Mesendoderm (in vitro differentiated cells): ENCODE measurements around the gene GRIK2.

ENCODE experiments used
- DNase-seq: peaks from one replicate; pipeline ENCODE4 v3.0.0; 2013
- H2AK5ac ChIP-seq: 2 replicates; pipeline ENCODE4 v1.6.1; 2013; ENCODE audit warnings: low read length, inconsistent platforms
- H2BK120ac ChIP-seq: 2 replicates; pipeline ENCODE4 v1.6.1; 2013; ENCODE audit warnings: low read depth, mild to moderate bottlenecking, low read length, moderate library complexity, mixed read lengths
- H2BK15ac ChIP-seq: replicated peaks from 2 replicates; pipeline ENCODE4 v1.6.1; 2013; ENCODE audit warnings: low read depth, mild to moderate bottlenecking, moderate library complexity
- H2BK5ac ChIP-seq: 2 replicates; pipeline ENCODE4 v1.6.1; 2013; ENCODE audit warnings: low read length, inconsistent platforms
- H3K18ac ChIP-seq: 2 replicates; pipeline ENCODE4 v1.6.1; 2013; ENCODE audit warnings: mild to moderate bottlenecking, low read length, mixed read lengths
- H3K23ac ChIP-seq: one replicate; pipeline ENCODE4 v1.6.1; 2013; ENCODE audit warnings: low read length
- H3K27ac ChIP-seq: 2 replicates; pipeline ENCODE4 v1.5.1; 2013; ENCODE audit warnings: low read depth, mild to moderate bottlenecking, inconsistent platforms, low read length, moderate library complexity
- H3K27me3 ChIP-seq: 2 replicates; pipeline ENCODE4 v1.6.1; 2013; ENCODE audit warnings: low read length, control low read depth, mild to moderate bottlenecking, inconsistent platforms; ENCODE audit not compliant: insufficient read depth, poor library complexity
- H3K36me3 ChIP-seq: 2 replicates; pipeline ENCODE4 v1.6.1; 2013; ENCODE audit warnings: low read length, inconsistent platforms; ENCODE audit not compliant: control insufficient read depth, insufficient read depth
- H3K4ac ChIP-seq: one replicate; pipeline ENCODE4 v1.6.1; 2013; ENCODE audit warnings: low read depth, mild to moderate bottlenecking, low read length, moderate library complexity
- H3K4me1 ChIP-seq: 2 replicates; pipeline ENCODE4 v1.6.1; 2013; ENCODE audit warnings: low read depth, low read length, inconsistent platforms; ENCODE audit not compliant: control insufficient read depth
- H3K4me2 ChIP-seq: 2 replicates; pipeline ENCODE4 v1.6.1; 2013; ENCODE audit warnings: low read length
- H3K4me3 ChIP-seq: 2 replicates; pipeline ENCODE4 v1.5.1; 2013; ENCODE audit warnings: mild to moderate bottlenecking, low read length
- H3K56ac ChIP-seq: one replicate; pipeline ENCODE4 v1.6.1; 2013; ENCODE audit warnings: low read length
- H3K79me1 ChIP-seq: 2 replicates; pipeline ENCODE4 v1.6.1; 2013; ENCODE audit warnings: low read length, inconsistent platforms
- H3K79me2 ChIP-seq: 2 replicates; pipeline ENCODE4 v1.6.1; 2013; ENCODE audit warnings: mild to moderate bottlenecking, low read length; ENCODE audit not compliant: control insufficient read depth, insufficient read depth
- H3K9ac ChIP-seq: 2 replicates; pipeline ENCODE4 v1.6.1; 2013; ENCODE audit warnings: low read length, inconsistent platforms
- H4K5ac ChIP-seq: one replicate; pipeline ENCODE4 v1.6.1; 2013; ENCODE audit warnings: low read length
- H4K8ac ChIP-seq: one replicate; pipeline ENCODE4 v1.6.1; 2013; ENCODE audit warnings: low read depth, mild to moderate bottlenecking, control low read depth, low read length, moderate library complexity
- WGBS: extraction: QIAGEN DNeasy Blood & Tissue Kit; methylation state at CpG from one replicate; pipeline ENCODE4 v1.1.7; 2013; ENCODE audit warnings: low lambda C conversion rate, missing lambda C conversion rate; ENCODE audit not compliant: insufficient coverage; ENCODE audit errors: extremely low coverage; 5-methylcytosine and 5-hydroxymethylcytosine counted together

GRIK2 gene

DNA sequence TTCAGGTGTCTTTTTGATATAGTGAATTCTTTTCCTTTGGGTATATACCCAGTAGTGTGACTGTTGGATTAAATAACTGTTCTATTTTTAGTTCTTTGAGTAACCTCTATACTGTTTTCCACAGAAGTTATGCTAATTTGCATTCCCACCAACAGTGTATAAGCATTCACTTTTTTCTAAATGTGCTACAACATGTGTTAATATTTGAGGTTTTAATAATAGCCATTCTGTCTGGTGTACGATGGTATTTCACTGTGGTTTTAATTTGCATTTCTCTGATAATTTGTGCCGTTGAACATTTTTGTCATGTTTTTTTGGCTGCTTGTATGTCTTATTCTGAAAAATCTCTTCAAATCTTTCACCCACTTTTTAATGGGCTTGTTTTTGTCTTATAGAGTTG is 563.5 kb downstream of the GRIK2 start:
- WGBS: no CpG with 5 or more reads among the region's 2 CpGs
- Histone ChIP-seq H3K23ac (no peak overlapping the region), H4K5ac (no peak overlapping the region)

DNA sequence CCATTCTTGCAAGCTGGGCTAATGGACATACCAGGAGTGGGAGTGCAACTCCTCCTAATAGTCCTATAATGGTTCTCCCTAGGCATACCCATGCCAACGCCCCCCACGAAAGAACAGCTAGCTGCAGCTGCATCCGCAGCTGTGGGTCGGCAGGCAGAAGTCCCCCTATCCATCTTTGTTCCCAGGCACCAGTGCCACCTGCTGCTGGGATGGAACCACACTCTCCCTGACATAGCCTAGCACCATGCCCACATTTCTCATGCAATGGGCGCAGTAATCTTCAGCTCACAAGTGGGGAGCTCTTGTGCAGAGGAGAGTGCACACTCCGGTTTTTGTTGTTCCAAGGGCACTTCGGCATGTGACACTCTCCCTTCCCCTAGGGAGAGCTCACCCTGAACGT is 567.8 kb downstream of the GRIK2 start:
- Histone ChIP-seq H3K4me3 (no peak overlapping the region), H3K79me2 (no peaks in the 10 kb centered on the region), H2BK5ac (no peak overlapping the region), H3K9ac (no peak overlapping the region), H3K27ac (no peak overlapping the region), H3K56ac (no peak overlapping the region), H2AK5ac (no peak overlapping the region), H3K4me1 (no peaks in the 10 kb centered on the region), H3K18ac (no peak overlapping the region), H3K36me3 (no peaks in the 10 kb centered on the region), H3K4ac (no peak overlapping the region), H3K79me1 (no peaks in the 10 kb centered on the region), H3K27me3 (no peaks in the 10 kb centered on the region), H3K23ac (no peak overlapping the region), H3K4me2 (no peak overlapping the region), H4K8ac (no peak overlapping the region), H2BK15ac (no peak overlapping the region), H4K5ac (no peak overlapping the region), H2BK120ac (no peak overlapping the region)
- DNase-seq: peak; percentile 2
- no CpG with 5 or more reads among the region's 8 CpGs for WGBS

More for the DNA sequence above, 563.5 kb downstream of the GRIK2 start:
- no peak overlapping the region for H3K56ac ChIP-seq
- no peaks in the 10 kb centered on the region for H3K4me1 ChIP-seq
- no peaks in the 10 kb centered on the region for H3K79me1 ChIP-seq
- H3K4me2 ChIP-seq: no peak overlapping the region
- no peak overlapping the region for H3K4ac ChIP-seq
- no peak overlapping the region for H3K27ac ChIP-seq
- no peak overlapping the region for H2AK5ac ChIP-seq
- no peak overlapping the region for H3K9ac ChIP-seq
- no peaks in the 10 kb centered on the region for H3K79me2 ChIP-seq
- H4K8ac ChIP-seq: no peak overlapping the region
- no peak overlapping the region for H3K18ac ChIP-seq
- no peak overlapping the region for H2BK15ac ChIP-seq
- H3K27me3 ChIP-seq: no peaks in the 10 kb centered on the region
- no peak overlapping the region for H2BK120ac ChIP-seq
- DNase-seq: no peak
- no peaks in the 10 kb centered on the region for H3K36me3 ChIP-seq
- no peak overlapping the region for H2BK5ac ChIP-seq
- H3K4me3 ChIP-seq: no peak overlapping the region

DNA sequence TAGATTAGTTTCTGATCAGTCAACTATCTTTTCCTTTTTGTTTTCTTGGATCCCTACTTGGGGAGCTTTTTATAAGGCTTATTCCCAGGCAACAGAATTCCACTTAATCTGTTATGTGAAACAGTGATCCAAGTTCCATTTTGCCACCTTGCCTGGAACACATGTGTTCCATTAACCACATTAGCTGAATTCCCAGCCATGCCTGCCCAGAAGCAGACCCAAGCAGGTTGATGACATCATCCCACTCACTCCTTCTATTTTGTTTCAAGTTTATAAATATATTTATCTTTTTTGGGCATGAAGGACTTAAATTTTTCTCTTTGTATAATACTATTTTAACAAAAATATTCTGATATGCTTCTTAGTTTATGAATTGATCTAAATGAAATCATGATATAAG is 587.4 kb downstream of the GRIK2 start:
- Histone ChIP-seq H3K79me2 (no peaks in the 10 kb centered on the region), H3K27me3 (no peaks in the 10 kb centered on the region), H3K36me3 (no peaks in the 10 kb centered on the region), H3K79me1 (no peaks in the 10 kb centered on the region), H4K8ac (no peak overlapping the region), H4K5ac (no peak overlapping the region), H3K23ac (no peak overlapping the region), H3K4me1 (no peaks in the 10 kb centered on the region), H2AK5ac (no peak overlapping the region), H3K18ac (no peak overlapping the region), H3K4me3 (no peak overlapping the region), H3K4ac (no peak overlapping the region), H2BK5ac (no peak overlapping the region), H2BK15ac (no peak overlapping the region), H3K56ac (no peak overlapping the region), H3K9ac (no peak overlapping the region), H3K27ac (no peak overlapping the region), H2BK120ac (no peak overlapping the region), H3K4me2 (no peak overlapping the region)
- no peak for DNase-seq

DNA sequence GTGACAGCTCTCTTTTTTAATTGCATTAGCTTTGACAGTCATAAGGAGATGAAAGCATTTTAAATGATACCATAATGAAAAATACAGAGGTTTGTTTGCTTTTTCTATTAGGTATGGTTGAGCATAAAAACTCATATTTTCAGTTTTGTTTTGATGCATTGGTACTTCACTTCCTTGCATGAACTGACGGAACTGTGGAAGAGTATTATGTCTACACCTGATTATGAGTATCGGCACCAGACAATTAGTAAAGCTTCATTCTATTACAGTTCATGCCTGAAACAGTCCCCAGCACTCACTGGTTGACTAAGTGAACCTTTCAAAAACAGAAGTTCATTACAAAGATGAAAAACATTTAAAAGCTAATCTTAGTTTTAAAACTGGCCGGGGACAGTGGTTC is 593.0 kb downstream of the GRIK2 start:
- Histone ChIP-seq H3K18ac (no peak overlapping the region), H3K4me3 (no peak overlapping the region), H3K9ac (no peak overlapping the region), H4K5ac (no peak overlapping the region), H2AK5ac (no peak overlapping the region), H3K27me3 (no peaks in the 10 kb centered on the region), H2BK5ac (no peak overlapping the region), H2BK120ac (no peak overlapping the region), H3K4me2 (no peak overlapping the region), H4K8ac (no peak overlapping the region), H3K79me1 (no peaks in the 10 kb centered on the region), H3K27ac (no peak overlapping the region), H3K56ac (no peak overlapping the region), H3K36me3 (no peaks in the 10 kb centered on the region), H3K23ac (no peak overlapping the region), H3K4me1 (no peaks in the 10 kb centered on the region), H3K4ac (no peak overlapping the region), H3K79me2 (no peaks in the 10 kb centered on the region), H2BK15ac (no peak overlapping the region)
- no CpG with 5 or more reads among the region's 3 CpGs for WGBS
- DNase-seq: no peak

DNA sequence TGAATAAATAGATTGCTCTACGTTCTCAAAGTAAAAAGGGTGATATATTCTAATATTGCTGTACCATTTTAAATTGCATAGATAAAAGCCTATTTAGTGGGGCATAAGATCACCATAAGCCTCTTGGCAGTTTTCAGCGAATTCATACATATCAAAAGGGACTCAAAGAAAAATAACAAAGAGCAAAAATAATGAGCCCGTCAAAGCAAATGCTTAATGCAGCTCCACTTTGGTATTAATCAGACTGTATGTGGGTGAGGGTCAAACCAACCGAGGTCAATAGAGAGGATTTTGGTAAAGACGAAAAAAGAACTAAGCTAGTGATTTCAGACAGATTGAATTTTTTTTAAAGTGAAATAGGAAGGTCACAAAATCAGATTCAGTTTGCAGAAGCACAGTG is 598.8 kb downstream of the GRIK2 start:
- Histone ChIP-seq H3K79me2 (no peaks in the 10 kb centered on the region), H3K23ac (no peak overlapping the region), H3K9ac (no peak overlapping the region), H3K27me3 (no peaks in the 10 kb centered on the region), H4K8ac (no peak overlapping the region), H2BK5ac (no peak overlapping the region), H2BK15ac (no peak overlapping the region), H3K27ac (no peak overlapping the region), H3K4me3 (no peak overlapping the region), H2BK120ac (no peak overlapping the region), H3K4me1 (no peaks in the 10 kb centered on the region), H3K56ac (no peak overlapping the region), H3K18ac (no peak overlapping the region), H2AK5ac (no peak overlapping the region), H3K79me1 (no peaks in the 10 kb centered on the region), H3K36me3 (no peaks in the 10 kb centered on the region), H3K4me2 (no peak overlapping the region), H4K5ac (no peak overlapping the region), H3K4ac (no peak overlapping the region)
- no CpG with 5 or more reads among the region's 5 CpGs for WGBS
- DNase-seq: no peak

DNA sequence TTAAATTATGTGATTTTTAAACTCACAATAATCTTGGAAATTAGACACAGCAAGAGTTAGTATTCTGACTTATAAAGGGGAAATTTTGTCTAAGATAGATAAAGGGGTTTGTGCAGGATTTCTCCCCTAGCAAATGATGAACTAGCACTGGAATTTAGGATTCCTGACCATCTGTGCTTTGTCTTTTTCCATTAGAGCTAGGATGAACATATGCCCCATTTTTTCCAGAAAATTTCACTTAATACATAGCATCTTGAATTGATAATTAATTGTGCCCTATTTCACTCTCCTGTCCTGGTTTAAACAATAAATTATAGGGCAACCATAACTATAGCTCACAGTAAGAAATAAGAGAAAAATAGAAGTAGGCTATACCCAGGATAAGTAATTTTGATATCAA is 601.0 kb downstream of the GRIK2 start:
- Histone ChIP-seq H2AK5ac (no peak overlapping the region), H3K36me3 (no peaks in the 10 kb centered on the region), H3K18ac (no peak overlapping the region), H4K5ac (no peak overlapping the region), H2BK120ac (no peak overlapping the region), H3K27me3 (no peaks in the 10 kb centered on the region), H4K8ac (no peak overlapping the region), H3K23ac (no peak overlapping the region), H2BK15ac (no peak overlapping the region), H3K4me2 (no peak overlapping the region), H3K27ac (no peak overlapping the region), H3K79me1 (no peaks in the 10 kb centered on the region), H3K79me2 (no peaks in the 10 kb centered on the region), H3K4me3 (no peak overlapping the region), H2BK5ac (no peak overlapping the region), H3K4me1 (no peaks in the 10 kb centered on the region), H3K9ac (no peak overlapping the region), H3K4ac (no peak overlapping the region), H3K56ac (no peak overlapping the region)
- DNase-seq: no peak
